GM21360 (cell line): ENCODE data around the gene STK11IP.

ENCODE experiments used
- ATAC-seq: cut with Tn5 transposase; IDR thresholded peaks from one replicate; pipeline ENCODE4 v1.9.1; 2021; ENCODE audit warnings: mild to moderate bottlenecking, moderate library complexity; ENCODE audit not compliant: unreplicated experiment

Gene STK11IP

DNA sequence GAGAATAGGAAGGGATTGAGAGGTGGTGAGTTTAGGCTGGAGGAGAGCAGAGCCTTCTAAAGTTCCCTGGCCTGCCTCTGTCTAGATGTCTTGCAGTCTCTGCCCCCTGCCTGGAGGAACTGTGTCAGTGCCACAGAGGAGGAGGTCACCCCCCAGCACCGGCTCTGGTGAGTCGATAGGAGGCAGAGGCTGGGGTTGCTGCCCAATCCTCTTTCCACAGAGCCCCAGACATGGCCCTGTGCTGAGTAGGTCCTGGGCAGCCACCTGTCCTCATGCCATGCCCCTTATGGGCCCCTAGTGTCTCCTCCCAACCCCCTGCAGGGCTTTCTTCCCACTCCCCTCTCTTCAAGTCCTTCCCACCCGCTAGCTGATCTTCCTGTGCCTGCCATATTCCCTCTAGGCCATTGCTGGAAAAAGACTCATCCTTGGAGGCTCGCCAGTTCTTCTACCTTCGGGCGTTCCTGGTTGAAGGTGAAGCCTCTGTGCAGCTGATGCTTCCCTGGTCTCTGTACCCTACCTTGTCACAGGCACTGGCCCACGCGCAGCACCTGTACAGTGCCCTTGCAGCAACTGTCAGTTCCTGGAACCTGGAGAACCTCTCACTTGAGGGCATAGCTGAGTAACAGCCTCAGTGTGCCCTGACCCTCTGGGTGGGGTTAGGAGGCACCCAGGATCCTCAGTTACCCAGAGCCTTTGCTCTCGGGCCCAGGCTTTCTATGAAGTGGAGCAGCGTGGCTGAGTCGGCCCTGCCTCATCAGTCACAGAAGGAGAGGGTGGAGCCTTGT, 16.6 kb downstream of the STK11IP start:
- ATAC-seq, result no peak

DNA sequence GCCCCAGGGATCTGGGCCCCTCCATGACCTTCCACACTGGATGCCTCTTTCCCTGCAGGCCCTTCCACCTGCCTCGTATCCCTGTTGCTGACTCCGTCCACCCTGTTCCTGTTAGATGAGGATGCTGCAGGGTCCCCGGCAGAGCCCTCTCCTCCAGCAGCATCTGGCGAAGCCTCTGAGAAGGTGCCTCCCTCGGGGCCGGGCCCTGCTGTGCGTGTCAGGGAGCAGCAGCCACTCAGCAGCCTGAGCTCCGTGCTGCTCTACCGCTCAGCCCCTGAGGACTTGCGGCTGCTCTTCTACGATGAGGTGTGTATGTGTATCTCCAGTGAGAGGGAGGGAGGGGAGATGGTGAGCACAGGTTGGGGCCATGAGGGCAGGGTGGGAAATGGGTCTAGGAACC, 17.4 kb downstream of the STK11IP start:
- ATAC-seq, result no peak

DNA sequence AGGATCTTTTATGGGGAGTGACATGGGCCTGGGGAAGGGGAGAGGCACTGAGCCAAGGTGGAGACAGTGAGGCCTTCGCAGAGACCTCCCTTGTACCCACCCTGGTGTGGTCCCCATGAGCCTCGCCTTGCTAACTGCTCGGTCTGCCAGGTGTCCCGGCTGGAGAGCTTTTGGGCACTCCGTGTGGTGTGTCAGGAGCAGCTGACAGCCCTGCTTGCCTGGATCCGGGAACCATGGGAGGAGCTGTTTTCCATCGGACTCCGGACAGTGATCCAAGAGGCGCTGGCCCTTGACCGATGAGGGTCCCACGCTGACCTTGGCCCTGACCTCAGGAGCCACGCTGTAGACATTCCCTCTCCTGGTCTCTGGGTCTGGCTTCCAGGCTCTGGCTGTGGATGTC, 18.2 kb downstream of the STK11IP start:
- ATAC-seq, result no peak

DNA sequence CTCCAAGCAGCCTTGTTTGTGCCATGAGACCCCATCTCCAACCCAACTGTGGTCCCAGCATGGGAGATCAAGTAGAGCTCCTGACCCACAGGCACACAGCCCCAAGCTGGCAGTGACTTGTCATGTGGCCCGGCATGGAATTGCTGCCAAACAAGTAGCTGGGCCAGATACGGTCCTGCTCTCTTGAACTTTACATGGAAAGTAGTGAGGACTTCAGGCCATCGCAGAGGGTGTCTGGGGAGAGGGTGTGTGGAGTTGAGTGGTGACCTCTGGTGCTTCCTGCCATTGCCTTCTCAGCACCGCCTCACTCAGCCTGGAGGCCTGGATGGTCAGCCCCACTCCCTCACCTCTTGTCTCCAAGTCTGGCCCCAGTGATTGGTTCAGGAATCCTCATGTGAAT, 18.9 kb downstream of the STK11IP start:
- ATAC-seq, result no peak

DNA sequence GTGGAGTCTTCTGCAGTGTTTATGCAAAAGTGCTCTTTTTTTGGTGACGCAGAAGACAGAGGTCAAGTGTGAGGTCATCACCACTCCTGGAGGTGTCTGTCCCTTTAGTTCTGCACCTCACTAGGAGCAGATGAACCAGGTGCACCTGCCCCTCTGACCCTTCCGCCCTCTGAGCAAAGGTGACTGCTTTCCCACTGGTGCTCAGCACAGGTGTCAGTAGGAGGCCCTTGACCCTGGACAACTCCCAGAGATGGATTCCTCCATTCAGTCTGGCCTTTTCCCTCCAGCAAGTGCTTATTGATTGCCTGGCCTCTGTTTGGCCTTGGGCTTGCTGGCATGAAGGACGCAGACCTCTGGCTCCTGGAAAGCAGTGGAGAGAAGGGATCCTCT, 21.1 kb downstream of the STK11IP start:
- no peak for ATAC-seq

DNA sequence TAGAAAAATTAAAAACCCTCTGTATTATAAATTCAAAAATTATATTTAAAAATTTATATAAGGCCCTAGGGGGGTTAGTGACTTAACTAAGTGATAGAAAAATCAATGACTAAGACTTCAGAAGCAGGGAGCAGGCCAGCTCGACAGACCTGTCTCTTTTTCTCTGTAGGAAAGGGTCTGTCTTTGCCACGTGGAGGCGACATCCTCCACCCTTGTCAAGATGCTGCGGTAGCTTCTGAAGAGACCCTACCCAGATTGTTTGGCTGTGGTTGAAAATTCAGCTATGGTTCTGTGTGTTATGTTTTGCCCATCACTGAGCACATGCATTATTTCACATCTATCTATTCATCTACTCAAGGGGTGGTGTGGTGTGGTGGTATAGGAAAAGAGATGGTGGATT, 21.6 kb downstream of the STK11IP start:
- ATAC-seq, result no peak

DNA sequence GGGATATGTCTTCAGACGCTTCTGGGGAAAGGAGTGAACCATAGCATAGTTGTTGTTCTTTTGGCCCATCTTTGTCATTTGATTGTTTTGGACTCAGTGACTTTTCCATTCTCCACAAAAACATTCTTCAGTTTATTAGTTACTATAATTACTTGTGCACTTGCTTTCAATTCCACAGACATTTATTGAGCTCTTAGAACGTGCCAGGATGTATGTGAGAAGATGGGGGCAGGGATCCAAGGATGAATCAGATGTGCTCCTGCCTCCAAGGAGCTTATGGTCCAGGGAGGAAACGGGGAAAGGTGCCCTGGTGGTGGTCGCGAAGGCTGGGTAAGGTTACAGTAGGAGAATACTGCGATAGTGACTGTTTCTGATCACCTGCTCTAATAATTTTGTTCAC, 22.9 kb downstream of the STK11IP start:
- ATAC-seq, result no peak

DNA sequence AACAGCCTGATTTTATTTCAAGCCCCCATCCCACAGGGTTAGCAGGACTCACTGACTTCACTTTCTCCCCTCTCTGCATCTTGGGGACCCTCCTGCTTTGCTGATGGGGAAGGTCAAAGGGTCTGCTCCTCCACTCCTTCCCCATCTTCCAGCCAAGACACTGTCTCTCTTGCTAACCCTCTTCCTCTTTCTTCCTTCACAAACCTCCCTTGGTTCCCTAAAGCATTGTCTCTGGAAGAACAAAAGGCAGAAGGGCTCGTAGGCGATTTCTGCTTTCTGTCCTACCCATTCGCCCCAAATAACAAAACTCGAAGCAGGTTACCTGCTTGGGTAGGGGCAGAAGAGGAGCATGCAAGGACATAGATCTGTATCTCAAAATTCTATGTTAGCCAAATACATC, 24.3 kb downstream of the STK11IP start:
- no peak for ATAC-seq

DNA sequence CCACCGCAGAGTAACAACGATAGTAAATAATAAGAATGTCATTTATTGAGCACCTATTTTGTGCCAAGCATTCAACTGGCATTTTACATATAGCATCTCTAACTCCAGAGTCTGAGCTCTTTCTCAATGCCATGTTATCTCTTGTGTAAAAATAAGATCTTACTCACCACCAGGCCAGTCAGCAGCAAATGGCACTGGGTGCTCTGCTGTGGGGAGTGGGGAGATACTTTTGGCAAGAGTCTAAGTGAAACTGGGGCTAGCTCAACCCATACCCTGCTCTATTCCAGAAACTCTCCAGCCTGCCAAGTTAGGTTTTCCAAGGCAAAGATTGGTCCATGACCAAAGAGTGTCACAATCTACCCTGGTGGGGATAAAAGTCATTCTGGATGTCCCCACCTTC, 24.8 kb downstream of the STK11IP start:
- ATAC-seq, result no peak

DNA sequence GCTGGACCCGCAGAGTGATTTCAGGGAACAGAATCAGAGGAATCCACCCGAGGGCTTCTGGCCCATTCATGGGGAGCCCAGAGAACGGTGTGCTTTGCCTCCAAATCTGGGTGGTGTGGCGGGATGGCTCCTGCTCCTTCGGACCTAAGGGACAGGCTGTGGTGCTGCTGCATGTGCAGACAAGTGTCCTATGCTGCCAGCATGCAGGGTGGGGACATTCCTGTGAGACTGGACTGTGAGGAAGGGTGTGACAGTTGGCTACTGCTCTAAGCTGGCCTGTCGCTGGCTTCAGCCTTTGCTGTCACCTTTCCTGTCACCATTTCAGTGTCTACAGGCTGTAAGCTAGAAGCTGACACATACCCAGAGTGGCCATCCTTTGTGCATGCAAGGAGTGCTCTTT, 26.9 kb downstream of the STK11IP start:
- no peak for ATAC-seq

DNA sequence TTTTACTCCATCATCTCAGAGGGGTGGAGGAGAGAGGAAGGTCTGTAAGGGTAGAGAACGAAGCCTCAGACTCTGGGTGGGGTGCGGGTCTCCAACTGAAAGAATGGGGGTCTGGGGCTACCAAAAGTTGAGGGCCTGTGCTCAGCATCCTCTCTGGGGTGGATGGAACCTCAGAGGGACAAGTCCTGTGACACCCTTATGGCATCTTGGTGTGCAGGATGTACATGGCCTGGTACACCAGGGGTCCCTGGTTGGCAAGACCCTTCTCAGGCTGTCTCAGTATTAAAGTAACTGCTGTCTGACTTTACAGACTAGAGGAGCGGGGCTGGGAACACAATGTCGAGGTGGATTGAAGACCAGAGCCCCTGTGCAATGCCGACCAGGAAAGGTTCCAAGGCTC, 27.5 kb downstream of the STK11IP start:
- no peak for ATAC-seq

DNA sequence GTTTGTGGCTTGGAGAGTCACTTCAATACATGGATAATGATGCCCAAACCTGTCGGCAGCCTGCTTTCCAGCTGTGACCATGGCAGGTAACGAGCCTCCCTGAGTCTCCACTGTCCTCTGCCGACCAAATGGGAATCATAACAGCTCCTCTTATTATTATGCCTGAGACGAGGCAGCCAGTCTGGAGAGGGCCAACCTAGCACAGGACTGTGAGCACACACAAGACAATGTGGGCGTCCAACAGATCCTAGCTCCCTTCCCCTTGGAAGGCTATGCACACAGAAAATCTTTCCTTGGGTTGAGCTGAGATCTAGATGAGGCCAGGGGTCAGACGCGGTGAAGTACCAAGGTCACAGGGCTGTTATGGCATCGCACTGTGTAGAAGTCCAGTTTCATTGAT, 28.9 kb downstream of the STK11IP start:
- ATAC-seq, result no peak

DNA sequence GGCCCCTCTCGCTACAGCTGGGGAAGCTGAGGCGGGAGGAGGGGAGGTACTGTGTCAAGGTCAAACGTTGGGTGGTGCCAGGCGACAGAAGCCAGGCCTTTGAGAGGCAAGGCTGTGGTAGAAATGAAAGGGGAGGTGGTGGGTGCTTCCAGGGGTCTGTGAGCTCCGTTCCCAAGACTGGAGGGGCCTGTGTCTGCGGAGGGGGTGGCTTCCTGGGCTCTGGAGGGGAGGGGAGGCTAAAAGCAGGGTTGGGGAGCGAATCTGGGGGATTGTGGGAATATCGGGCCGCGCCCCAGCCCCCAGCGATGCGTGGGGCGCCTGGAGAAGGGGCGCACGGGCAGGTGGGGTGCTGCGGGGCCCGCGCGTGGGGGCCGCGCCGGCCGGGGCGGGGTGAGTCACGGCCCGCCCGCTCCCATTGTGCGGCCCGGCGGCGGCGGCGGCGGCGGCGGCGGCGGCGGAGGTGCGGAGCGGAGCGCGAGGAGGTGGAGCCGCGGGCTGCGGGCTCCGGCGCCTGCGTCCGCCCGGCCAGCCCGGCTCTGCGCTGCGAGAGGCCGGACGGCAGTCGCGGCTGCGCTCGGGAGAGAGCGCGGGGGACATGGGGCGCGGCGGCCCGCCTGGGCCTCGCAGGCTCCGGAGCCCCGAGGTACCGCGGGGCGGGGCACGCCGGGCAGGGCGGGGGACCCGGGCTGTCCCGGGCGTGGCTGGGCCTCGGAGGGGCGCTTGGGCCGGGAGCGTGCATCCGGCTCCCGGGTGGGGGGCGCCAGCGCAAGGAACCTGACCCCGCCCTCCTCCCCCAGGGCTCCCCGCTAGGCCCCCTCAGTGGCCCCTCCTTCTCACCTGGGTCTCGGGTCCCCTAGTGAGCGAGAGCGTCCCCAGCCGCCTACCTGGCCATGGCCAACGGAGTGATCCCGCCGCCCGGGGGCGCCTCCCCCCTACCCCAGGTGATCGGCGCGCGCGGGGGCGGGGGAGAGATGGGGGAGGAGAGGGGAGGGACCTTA, 29.7 kb downstream of the STK11IP start, which contains the start of gene SLC4A3:
SLC4A3 (plus strand) TSS at position 528 of the 998 bp plus-strand sequence; CDS start at position 891, 363 bp downstream.
- ATAC-seq, result no peak

DNA sequence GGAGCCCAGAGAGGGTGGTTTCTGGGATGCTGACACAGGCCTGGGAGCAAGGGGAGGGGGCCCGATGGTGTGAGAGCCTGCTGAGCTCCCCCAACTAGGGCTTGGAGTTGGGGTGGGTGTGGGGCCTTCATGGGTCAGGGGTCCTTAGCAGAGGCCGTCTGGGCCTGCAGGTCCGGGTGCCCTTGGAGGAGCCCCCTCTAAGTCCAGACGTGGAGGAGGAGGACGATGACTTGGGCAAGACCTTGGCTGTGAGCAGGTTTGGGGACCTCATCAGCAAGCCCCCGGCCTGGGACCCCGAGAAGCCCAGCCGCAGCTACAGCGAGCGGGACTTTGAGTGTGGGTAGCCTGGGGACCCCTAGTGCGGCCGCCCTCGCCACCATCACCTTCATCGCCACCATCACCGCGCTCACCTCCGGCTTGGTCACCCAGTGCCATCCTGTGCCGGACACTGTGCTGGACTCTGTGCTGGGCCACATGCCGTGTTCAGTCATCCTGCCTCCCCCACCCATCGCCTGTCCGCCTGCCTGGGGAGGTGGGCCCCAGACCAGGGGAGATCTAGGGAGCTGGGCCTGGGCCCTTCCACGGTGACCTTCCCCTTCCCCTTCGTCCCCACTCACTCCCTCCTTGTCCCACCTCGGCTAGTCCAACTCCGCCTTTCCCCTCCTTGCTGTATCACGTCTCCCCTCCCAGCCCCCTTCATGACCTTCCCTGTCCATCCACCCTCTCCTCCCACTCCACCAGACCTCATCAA, 30.8 kb downstream of the STK11IP start:
- ATAC-seq, result no peak

DNA sequence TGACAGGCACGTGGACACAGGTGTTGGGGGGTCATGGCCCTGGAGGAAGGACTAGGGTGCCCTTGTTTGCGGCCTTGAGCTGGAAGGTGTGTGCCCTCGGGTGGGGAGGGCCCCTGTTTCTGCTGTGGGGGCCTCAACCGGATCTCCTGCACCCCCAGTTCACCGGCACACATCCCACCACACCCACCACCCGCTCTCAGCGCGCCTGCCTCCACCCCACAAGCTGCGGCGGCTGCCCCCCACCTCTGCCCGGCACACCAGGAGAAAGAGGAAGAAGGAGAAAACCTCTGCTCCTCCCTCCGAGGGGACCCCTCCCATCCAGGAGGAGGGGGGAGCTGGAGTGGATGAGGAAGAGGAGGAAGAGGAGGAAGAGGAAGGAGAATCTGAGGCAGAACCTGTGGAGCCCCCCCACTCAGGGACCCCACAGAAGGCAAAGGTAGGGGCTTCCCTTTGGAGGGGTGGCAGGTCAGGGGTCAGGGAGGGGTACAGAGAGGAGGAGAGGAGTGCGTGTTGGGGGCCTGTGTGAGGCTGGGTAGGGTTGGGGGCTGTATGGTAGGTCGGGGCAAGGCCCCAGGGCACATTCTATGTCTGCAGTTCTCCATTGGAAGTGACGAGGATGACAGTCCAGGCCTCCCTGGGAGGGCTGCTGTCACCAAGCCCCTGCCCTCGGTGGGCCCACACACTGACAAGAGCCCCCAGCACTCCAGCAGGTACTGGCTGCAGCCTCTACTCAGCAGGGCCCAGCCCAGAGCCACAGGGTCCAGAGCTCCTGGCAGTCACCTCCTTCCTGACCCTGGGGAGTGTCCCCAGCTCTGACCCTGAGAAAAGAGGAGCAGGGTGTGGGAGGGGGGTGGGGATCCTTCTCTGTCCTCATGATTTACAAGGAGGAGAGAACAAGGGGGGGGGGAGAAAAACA, 31.6 kb downstream of the STK11IP start:
- ATAC-seq, result no peak

DNA sequence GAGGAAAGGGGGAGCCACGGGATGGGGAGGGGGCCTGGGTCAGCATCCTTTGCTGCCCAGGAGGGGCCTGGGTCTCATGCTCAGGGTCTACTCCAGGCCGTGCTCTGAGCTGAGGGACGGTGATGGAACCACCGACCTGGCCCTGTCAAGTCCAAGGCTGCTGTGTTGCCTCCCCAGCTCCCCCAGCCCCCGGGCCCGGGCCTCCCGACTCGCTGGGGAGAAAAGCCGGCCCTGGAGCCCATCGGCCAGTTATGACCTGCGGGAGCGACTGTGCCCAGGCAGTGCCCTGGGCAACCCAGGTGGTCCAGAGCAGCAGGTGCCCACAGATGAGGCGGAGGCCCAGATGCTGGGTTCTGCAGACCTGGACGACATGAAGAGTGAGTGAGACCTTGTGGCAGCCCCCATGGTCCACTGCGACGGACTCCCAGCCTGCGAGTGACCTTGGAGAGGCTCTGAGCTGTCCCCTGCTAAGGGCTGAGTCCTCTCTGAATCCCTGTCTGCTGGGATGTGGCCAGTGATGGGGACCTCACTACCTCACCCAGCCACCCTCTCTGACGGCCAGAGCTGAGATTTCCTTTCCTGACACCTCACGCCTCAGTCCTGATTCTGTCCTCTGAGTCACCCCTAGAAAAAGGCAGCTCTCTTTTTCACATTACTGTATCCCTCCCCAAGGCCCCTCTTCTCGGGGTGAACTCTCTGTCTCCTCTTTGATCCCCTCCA, 32.5 kb downstream of the STK11IP start:
- no peak for ATAC-seq

DNA sequence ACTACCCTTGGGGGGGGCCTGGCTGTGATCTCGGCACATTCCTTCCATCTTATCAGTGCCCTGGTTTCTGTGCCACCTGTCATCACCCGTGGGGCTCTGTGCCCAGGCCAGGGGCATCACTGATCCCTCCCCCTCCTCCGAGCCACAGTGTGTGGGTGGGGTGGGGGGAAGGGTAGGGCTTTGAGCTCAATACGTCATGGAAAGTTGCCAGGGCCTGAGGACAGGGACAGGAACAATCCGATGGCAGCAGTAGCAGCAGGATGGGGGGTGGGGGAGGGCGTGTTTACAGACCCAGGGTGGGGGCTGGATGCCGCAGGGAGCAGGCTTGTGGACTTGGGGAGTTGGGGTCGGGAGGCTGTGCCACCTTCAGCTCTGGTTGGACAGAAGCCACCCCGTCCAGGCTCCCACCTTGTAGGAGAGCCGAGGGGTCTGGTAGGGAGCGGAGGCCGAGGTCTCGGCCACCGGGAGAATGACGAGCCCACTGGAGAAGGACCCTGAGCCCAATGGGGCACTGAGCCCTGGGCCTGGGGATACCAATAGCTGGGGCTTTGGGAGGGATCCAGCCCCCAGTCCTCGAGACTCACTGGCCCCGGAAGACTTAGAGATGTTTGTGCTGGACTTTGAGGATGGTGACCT, 33.2 kb downstream of the STK11IP start:
- no peak for ATAC-seq

DNA sequence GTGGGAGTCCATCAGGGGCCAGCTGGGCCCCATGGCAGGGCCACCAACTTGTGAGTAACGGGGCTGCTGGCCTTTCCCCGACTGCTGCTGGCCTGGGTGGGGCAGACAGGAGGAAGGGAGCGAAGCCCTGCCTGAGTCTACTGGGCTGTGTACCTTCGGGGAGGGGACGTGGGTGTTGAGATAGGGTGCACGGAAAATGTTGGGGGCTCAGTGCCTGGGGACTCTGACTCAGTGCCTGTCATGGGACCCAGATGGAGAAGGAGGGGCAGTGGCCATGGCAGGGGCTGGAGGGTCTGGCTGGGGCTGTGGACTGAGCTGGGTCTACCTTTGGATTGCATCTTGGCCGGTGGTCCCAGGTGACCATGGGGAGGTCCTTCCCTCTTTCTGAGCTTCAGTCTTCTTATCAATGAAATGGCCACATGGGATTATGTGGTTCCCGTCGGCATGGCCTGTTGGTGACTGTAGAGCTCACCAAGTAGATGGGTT, 33.8 kb downstream of the STK11IP start:
- no peak for ATAC-seq
